NCI-H2171 treated with DMSO at 0.1 percent for 48 hours (cell line): ENCODE measurements around the gene INSR.
"Not testable (repeated sequence)": the region's sequence is repeated elsewhere in the genome, so short reads cannot be mapped to it uniquely, and the experiment has no call there.

Experiments used
- DNase-seq: peaks from one replicate; lab custom pipeline; 2025; lab: John Stamatoyannopoulos, UW

The INSR gene

GRCh38 chr19:7224209-7224686 is 70.0 kb downstream of the INSR start:
- DNase-seq: no peak

GRCh38 chr19:7223429-7223828 is 70.8 kb downstream of the INSR start:
- DNase-seq: no peak

- no peak for DNase-seq
Observed at GRCh38 chr19:7219056-7219455, 75.2 kb downstream of the INSR start.

GRCh38 chr19:7217861-7218260 is 76.4 kb downstream of the INSR start:
- no peak for DNase-seq

DNA sequence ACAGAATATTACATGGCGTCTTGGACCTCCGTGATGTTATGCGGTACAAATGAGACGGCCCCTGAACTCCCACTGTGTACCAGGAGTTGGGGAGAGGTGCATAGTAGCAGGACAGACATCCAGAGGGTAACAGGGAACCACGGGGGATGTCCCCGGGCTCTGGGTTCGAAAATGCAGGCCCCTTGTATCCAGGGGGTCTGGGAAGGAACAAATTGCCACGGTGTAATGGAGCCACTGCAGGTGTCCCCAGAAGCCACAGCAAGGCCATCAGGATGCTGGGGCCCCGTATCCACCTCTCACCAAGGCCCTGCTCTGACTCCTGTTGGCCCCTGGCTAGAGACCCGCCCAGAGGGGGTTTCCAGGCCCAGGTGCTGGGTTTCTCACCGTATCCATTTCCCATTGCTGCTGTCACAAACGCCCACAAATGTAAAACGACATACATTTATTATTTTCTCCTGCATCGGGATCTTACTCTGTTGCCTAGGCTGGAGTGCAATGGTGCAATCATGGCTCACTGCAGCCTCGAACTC is 77.8 kb downstream of the INSR start:
- no peak for DNase-seq

DNA sequence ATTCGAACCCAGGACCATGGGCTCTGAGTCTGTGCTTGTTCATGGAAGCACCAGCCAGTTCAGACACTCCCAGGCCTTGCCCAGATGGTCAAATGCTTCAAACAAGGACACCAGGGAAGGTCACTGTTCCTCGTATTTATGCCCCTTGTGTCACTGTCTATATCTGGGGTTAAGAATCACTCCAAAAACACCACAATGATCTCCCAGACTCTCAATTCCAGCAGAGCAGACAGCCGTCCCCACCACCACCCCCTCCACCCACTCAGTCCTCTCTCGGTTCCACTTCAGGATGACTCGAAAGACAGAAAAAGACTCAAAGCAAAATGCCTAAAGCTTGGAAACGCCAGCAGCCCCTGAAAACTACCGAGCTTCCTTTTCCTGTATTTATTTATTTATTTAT is 79.0 kb downstream of the INSR start:
- no peak for DNase-seq

DNA sequence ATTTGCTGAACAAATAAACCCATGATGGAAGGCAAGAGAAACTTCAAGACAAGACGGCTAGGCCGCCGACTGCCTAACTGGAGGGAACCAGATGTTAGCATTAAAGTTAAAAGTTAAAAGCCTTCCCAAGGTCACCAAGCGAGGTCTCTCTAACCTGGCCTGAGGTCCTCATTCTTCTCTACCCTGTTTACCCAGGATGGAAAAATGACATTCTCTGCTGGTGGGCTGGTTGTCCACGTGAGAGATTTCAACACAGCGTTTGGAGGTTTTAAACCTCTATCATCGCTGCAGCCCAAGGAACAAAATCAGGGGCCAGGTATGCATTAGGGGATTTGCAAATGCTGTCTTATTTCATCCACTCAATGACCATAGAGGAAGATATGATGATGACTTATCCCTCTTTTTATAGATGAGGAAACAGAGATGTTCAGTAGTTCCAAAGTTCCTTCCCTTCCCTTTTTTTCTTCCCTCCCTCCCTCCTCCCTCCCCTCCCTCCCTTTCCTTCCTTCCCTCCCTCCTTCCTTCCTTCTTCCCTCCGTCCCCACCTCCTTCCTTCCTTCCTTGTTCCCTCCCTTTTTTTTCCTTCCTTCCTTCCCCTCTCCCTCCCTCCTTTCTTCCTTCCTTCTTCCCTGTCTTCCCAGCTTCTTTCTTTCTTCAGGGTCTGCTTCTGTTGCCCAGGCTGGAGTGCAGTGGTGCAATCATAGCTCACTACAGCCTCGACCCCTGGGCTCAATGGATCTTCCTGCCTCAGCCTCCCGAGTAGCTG is 79.7 kb downstream of the INSR start:
- no peak for DNase-seq

- DNase-seq: no peak
Observed at GRCh38 chr19:7213628-7214323, 80.4 kb downstream of the INSR start.

DNA sequence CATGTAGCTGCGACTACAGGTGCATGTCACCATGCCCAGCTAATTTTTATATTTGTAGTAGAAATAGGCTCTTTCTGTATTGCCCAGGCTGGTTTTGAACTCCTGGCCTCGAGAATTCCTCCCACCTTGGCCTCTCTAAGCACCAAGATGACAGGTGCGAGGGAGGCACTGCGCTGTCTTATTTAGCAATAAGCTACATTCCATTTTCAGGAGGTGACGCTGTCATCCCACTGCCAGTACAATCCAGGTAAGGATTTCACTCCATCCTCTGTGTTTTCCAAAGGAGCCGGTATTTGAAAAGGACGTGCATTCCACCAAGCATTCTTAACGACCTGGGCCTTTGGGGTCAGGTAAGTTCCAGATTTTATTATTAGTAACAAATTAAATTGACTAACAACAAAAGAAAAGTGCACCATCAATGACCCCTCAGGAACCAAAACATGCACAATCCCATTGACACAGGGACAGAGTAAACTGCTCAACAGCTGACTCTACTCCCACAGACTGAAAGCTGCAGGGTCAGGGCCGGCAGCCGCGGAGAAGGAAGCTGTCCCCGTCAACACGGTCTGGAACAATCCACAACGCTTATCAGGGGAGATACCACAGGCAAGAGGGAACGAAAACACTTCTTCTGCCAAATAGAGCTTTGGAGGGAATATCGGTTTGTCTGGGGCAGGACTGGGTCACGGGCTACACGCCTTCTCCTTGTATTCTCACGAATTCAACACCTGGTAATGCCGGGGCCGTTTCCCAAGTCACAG is 82.8 kb downstream of the INSR start:
- no peak for DNase-seq

GRCh38 chr19:7210359-7210758 is 83.9 kb downstream of the INSR start:
- DNase-seq: no peak

DNA sequence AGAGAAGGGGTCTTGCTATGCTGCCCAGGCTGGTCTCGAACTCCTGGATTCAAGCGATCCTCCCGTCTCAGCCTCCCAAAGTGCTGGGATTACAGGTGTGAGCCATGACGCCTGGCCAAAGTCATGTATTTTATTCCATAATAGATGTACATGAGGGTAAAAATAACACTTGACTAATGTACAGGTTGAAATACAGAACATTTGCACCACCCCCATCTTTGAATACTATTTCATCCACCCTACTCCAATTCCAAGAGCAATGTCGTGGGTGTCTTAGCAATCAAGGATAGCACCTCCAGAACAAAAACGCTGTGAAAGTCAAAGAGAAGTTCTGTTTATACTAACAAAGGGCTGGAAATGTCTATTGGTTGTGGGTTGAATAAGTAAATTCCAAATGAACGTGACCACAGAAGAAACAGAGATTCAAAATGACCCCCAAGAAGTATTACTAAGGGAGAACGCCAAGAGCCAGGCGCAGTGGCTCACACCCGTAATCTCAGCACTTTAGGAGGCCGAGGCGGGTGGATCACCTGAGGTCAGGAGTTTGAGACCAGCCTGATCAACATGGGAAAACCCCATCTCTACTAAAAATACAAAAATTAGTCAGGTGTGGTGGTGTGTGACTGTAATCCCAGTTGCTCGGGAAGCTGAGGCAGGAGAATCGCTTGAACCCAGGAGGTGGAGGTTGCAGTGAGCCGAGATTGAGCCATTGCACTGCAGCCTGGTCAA is 84.5 kb downstream of the INSR start:
- DNase-seq: not testable (repeated sequence)

DNA sequence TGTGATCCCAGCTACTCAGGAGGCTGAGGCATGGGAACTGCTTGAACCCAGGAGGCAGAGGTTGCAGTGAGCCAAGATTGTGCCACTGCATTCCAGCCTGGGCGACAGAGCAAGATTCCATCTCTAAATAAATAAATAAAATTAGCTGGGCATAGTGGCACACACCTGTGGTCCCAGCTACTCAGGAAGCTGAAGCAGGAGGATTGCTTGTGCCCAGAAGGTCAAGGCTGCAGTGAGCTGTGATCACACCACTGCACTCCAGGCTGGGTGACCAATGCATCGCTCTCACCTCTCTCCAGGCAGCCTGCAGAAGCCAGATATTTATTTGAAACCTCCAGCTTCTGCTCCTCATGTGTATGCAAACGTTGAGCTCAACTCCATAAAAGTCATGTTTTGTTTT is 85.2 kb downstream of the INSR start:
- DNase-seq: not testable (repeated sequence)

GRCh38 chr19:7203332-7203731 is 90.9 kb downstream of the INSR start:
- DNase-seq: no peak

- DNase-seq: no peak
Observed at GRCh38 chr19:7202888-7203287, 91.3 kb downstream of the INSR start.

GRCh38 chr19:7200736-7201135 is 93.5 kb downstream of the INSR start:
- DNase-seq: no peak

- no peak for DNase-seq
Observed at GRCh38 chr19:7199613-7200533, 94.3 kb downstream of the INSR start.

DNA sequence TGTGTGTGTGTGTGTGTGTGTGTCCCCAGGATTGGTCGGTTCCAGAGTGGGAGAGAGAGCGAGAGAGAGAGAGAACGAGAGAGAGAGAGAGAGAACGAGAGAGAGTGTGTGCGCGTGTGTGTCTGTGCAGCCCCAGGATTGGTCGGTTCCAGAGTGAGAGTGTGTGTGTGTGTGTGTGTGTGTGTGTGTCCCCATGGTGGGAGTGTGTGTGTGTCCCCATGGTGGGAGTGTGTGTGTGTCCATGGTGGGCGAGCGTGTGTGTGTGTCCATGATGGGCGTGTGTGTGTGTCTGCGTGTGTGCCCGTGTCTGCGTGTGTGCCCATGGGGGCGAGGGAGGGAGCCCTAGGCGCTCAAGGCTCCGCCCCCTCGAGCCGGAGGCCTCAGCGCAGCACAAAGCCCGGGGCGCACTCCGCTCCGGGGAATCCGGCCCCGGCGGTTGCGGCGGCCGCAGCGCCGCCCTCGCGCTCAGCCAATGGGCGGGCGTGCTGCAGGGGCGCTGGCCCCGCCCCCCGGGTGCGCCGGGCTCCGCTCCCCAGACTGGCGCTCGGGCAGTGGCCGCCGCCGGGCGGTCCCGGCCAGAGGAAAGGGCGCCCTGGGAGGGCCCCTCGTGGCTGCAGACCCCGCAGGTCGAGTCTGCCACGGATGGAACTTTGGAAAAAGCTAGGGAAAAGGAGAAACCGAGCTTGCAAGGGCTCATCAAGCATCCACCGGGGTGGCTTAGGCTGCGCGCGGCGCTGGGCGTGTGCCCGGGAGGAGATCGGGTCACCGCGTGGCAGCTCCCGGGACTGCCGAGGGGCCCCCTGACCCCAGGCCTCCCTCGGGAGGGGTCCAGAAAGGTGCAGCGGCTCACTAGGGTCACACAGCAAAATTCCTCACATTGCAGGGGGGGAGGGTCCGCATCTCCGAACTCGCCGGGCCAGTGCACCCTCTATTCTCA is 96.2 kb downstream of the INSR start:
- peak; percentile 89 for DNase-seq

- peak; percentile 79 for DNase-seq
Observed at GRCh38 chr19:7197119-7197759, 97.0 kb downstream of the INSR start.

- DNase-seq: no peak
Observed at GRCh38 chr19:7196763-7197118, 97.5 kb downstream of the INSR start.
